HG02870 (cell line): ENCODE measurements around the gene ERRFI1.

Experiments used
- ATAC-seq: cut with Tn5 transposase; IDR thresholded peaks from one replicate; pipeline ENCODE4 v1.9.1; 2021; ENCODE audit warnings: mild to moderate bottlenecking, moderate library complexity; ENCODE audit not compliant: unreplicated experiment

Gene ERRFI1

DNA sequence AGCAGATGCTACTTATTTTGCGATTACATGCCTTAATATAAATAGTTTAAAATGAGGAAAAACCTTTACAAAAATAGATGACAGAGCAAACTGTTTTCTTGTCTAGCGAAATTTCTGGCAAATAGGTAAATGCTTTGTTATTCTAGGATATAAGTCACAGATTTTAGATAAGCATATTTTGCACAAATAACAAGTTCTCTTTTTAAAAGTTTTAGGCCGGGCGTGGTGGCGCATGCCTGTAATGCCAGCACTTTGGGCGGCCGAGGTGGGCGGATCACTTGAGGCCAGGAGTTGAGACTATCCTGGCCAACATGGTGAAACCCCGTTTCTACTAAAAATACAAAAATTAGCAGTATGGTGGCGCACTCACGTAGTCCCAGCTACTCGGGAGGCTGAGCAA, 20.3 kb upstream of the ERRFI1 start:
- ATAC-seq, result no peak

DNA sequence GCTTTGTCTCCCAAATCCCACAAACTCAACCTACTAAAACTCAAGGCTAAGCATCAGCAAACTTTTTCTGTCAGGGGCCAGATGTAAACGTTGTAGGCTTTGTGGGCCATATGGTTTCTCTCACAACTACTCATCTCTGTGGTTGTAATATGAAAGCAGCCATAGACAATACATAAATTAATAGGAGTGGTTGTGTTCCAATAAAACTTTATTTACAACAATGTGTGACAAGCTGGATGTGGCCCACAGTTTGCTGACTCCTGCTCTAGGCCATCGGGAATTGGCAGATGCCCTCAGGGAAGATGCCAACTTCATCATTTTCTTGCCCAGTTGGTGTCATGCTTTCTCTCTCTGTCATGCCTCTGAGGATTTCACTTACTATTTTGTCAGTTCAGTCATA, 17.5 kb upstream of the ERRFI1 start:
- ATAC-seq, result no peak

GRCh38 chr1:8042134-8042533, 16.0 kb upstream of the ERRFI1 start:
- no peak for ATAC-seq

GRCh38 chr1:8040586-8040985, 14.5 kb upstream of the ERRFI1 start:
- no peak for ATAC-seq

DNA sequence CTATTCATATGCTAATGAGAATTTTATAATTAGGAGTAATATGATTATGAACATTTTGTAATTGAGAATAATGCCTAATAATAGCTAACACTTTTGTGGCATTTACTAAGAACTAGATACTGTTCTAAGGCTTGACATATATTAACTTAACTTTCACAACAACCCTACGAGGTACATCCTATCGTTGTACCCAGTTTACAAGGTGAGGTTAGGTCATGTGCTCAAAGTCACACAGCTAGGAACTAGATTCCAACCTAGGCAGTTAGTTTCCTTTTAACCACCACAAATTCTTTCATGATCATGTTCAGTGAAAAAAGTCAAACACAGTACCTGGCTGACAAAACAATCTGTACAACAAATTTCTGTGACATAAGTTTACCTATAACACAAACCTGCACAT, 13.0 kb upstream of the ERRFI1 start:
- ATAC-seq, result no peak

DNA sequence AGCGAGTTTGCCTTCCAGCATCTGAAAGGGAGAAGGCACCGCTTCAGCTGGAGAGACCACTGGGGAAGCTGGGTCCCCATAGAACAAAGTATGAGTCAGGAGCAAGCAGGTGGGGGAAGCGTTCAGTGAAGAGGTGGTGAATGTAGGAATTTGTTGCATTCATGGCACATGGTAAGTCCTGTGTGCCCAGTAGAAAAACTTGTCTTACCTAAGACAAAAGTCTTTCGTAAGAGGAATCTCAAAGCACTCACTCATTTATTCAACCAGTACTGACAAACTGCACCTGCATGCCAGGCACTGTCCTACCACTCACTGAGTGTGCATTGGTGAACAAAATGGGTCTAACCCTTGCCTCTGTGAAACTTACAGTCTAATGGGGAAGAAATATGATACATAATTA, 9.2 kb upstream of the ERRFI1 start:
- ATAC-seq, result no peak

- ATAC-seq, result no peak
Measured at GRCh38 chr1:8033322-8033721, 7.2 kb upstream of the ERRFI1 start.

DNA sequence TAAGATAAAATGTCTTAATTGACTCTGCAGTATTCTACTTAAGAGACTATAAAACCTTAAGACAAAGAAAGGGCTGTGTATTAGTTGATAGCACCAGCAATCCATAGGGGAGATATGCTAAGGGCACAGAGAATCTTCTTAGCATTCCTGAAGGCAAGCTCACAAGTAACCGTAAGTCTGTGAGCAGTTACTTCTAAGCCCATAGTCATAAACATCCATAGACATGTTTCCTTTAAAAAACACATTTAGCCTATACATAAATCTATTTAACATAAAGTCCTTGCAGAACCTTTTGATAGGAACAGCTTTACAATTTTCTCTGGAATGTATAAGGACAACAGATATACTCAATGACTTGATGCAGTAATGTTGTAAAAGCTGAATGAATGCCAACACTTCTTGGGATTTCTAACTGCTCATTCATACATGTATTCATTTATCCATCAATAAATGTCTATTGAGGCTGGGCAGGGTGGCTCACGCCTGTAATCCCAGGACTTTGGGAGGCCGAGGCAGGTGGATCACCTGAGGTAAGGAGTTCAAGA, 6.3 kb upstream of the ERRFI1 start:
- ATAC-seq, result no peak

DNA sequence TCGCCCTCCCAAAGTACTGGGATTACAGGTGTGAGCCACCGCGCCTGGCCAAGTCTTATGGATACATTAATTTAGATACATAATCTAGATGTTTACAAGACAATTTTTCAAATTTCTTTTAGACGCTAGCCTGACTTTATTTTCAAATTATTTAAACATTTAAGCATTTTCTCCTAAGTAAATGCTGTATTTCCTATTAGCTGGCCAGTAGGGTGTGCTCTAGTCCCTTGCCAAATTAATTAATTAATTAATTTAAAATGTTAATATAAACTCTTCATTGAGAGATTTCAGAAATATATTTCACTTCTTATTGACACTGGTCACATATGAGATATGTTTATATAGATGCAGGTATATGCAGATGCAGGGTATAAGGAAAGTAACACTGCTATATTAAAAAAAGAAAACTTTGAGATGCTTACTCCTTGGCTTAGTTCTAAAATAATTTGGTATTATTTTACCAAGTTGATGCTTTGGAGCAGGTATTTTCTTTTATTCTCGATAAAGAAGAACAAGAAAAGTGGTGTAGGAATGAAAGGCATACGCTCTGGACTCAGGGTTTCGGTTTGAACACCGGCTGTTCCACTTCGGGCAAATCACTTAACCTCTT, 5.2 kb upstream of the ERRFI1 start:
- no peak for ATAC-seq

GRCh38 chr1:8028571-8028910, 2.4 kb upstream of the ERRFI1 start:
- no peak for ATAC-seq

GRCh38 chr1:8027748-8028570, 1.9 kb upstream of the ERRFI1 start:
- ATAC-seq, result no peak

- no peak for ATAC-seq
Measured at GRCh38 chr1:8026976-8027747, 1.1 kb upstream of the ERRFI1 start.

DNA sequence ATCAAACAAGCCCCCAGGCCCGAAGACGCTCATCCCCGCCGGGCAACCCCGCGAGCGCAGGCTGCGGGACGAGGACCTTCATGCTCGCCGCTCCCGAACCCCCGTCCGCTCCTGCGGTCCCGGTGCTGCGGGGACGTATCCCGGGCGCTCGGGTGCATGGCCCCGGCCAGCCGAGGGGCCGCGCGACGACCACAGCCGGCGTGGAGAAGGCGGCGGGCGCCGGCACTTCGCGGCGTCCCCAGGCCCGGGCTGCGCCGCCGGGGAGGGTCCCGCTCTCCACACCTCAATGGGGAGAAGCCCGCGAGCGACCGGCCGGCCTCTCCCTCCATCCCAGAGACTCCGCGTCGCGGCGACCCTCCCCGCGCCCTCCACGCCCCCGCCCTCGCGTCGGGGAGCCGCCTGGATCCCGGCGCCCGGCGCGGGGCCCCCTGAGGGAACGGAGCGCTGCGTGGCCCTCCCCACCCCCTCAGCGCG, 401 bp downstream of the ERRFI1 start:
- peak; percentile 12 for ATAC-seq

GRCh38 chr1:8025061-8025670, 943 bp downstream of the ERRFI1 start:
- ATAC-seq, result no peak

- no peak for ATAC-seq
Measured at GRCh38 chr1:8024329-8024728, 1.8 kb downstream of the ERRFI1 start.

- ATAC-seq, result no peak
Measured at GRCh38 chr1:8023995-8024313, 2.2 kb downstream of the ERRFI1 start.

- ATAC-seq, result no peak
Measured at GRCh38 chr1:8023287-8023994, 2.7 kb downstream of the ERRFI1 start.

DNA sequence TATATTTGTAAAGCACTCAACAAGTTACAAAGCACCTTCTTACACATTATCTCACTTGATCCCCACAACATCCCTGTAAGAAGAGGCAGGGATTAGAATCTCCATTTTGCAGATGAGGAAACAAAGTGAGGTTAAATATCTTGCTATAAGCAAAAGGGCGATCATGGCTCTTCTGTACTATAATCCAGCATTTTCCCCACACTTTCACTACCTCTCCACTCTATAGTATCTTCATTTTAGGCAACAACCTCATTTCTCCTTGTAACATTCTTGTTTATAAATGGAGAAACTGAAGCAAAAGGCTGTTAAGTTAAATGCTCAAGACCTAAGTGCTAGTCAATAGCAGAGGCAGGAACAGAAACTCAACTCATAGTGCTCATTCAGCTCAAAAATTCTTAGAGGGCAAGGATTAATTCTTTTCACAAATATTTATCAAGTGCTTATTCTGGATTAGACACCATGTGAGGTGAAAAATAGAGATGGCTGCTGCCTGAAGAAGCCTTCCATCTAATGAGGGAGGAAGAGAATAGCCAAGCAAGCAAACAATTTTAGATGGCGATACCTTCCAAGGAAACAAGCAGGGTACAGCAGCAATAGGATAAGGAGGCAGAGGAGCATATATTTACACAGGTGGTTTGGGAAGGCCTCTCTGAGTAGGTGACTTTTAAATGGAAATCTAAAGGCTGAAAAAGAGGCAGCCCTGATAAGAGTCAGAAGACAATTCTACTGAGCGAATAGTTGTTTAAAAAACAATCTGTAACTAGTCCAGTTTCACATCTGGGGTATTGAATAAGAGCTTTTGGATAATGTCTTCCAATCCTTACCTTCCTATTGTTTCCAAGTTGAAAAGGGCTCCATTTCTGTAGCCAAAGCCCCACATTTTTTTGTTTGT, 3.5 kb downstream of the ERRFI1 start:
- ATAC-seq, result no peak

DNA sequence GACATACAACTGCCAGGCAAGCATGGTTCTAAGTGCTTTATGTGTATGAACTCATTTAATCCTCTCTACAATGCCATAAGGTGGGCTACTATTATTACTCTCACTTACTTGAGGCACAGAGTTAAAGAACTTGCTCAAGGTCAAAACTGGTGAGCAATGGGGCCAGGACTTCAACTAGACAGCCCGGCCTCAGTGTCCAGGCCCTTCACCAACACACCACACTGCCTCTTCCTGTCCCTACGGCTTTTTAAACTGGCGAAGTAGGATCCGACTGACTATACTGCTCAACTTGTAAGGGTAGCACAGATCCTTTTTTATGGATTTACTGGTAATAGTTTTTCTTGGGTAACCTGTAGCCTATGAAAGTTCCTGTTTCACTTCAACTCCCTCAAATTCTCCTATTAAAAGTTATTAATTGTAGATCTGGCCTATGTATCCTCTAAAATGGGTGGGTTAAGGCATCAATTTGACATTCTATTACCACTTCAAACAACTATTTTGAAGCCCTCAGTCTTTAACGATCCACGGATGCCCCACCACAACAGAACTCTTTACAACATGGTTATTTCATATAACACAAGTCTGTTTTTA, 4.3 kb downstream of the ERRFI1 start:
- ATAC-seq, result no peak
